RWPE2 (cell line): ENCODE results near the gene RESP18.
A peak's percentile ranks its signal among the peaks of the same experiment; 100 is the strongest.
"Not testable (repeated sequence)": the region's sequence is repeated elsewhere in the genome, so short reads cannot be mapped to it uniquely, and the experiment has no call there.

Experiments used
- ATAC-seq: fragments of 200-7000 bp; cut with Tn5 transposase; 3 replicates; pipeline ENCODE4 v1.9.1; 2021; ENCODE audit warnings: low read depth
- DNase-seq: peaks from one replicate; pipeline ENCODE4 v3.0.0-alpha.2; 2020; ENCODE audit warnings: low spot score
- H3K27ac ChIP-seq: fragments of 450-650 bp; 2 replicates; pipeline ENCODE4 v1.5.1; 2017; ENCODE audit warnings: mild to moderate bottlenecking; ENCODE audit not compliant: poor library complexity, severe bottlenecking
- H3K27me3 ChIP-seq: fragments of 250-450 bp; sonication (Bioruptor Pico); 2 replicates; pipeline ENCODE4 v1.5.1; 2021; ENCODE audit warnings: mild to moderate bottlenecking, moderate library complexity; ENCODE audit not compliant: insufficient read depth, poor library complexity, severe bottlenecking
- H3K36me3 ChIP-seq: fragments of 250-450 bp; sonication (Bioruptor Pico); 2 replicates; pipeline ENCODE4 v1.5.1; 2020; ENCODE audit warnings: low read depth, mild to moderate bottlenecking, moderate library complexity
- H3K4me1 ChIP-seq: fragments of 250-450 bp; sonication (Bioruptor Pico); 2 replicates; pipeline ENCODE4 v1.5.1; 2021; ENCODE audit warnings: mild to moderate bottlenecking, moderate library complexity; ENCODE audit not compliant: insufficient read depth, poor library complexity, severe bottlenecking
- H3K4me3 ChIP-seq: fragments of 250-450 bp; sonication (Bioruptor Pico); 2 replicates; pipeline ENCODE4 v1.5.1; 2021; ENCODE audit warnings: mild to moderate bottlenecking, moderate library complexity; ENCODE audit not compliant: severe bottlenecking
- H3K9me3 ChIP-seq: fragments of 250-450 bp; sonication (Bioruptor Pico); 2 replicates; pipeline ENCODE4 v1.5.1; 2021; ENCODE audit warnings: mild to moderate bottlenecking, moderate library complexity; ENCODE audit not compliant: severe bottlenecking
- TF ChIP-seq, protein P1 (sequence below): fragments of 450-650 bp; IDR thresholded peaks from one replicate; pipeline ENCODE4 v1.5.1; 2017; ENCODE audit warnings: mild to moderate bottlenecking, moderate library complexity; ENCODE audit not compliant: poor library complexity, severe bottlenecking

Gene RESP18

DNA sequence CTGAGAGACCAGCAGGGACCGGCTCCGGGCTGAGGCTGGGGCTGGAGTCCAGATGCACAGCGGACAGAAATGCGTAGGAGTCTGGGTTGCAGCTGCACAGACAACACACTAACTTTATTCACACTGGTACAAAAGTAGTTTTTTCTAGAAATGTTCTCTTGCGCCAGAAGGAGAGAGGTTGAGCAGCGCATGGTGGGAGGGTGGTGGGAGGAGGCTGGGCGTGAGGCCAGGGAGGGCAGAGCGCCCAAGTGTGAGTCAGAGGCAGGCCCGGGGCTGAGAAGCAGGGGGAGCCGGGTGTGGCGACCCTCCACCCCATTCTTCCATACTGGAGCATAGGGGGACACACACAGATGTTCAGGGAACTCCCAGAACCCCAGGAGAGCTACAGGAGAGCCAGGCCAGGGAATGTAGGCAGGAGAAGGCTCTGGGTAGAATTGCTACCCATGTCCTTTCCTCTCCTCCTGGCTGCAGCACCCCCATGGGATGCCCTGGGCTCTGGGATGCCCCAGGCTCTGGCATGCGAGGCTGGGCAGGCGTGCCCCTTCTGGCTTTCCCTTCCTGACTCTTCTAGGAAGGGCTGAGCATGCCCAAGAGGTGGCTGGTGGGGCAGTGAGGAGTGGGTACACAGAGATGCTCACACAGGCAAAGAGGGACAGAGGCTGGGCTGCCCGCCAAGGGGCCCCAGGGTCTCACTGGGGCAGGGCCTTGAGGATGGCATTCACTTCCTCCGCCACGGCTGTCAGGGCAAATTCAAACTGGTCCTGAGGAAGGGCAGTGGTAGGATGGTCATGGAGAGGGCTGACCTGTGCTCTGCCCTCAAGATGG is 42.8 kb downstream of the RESP18 start:
- DNase-seq (peak; percentile 81), ATAC-seq (peak; percentile 53)
- Histone ChIP-seq H3K36me3 (peaks cover 8% of the 10 kb centered on the region), H3K9me3 (no peaks in the 10 kb centered on the region), H3K27ac (peak overlapping the region; percentile 79), H3K4me3 (no peak overlapping the region), H3K27me3 (no peaks in the 10 kb centered on the region), H3K4me1 (peaks cover 27% of the 10 kb centered on the region)
- TF ChIP-seq, protein P1, sequence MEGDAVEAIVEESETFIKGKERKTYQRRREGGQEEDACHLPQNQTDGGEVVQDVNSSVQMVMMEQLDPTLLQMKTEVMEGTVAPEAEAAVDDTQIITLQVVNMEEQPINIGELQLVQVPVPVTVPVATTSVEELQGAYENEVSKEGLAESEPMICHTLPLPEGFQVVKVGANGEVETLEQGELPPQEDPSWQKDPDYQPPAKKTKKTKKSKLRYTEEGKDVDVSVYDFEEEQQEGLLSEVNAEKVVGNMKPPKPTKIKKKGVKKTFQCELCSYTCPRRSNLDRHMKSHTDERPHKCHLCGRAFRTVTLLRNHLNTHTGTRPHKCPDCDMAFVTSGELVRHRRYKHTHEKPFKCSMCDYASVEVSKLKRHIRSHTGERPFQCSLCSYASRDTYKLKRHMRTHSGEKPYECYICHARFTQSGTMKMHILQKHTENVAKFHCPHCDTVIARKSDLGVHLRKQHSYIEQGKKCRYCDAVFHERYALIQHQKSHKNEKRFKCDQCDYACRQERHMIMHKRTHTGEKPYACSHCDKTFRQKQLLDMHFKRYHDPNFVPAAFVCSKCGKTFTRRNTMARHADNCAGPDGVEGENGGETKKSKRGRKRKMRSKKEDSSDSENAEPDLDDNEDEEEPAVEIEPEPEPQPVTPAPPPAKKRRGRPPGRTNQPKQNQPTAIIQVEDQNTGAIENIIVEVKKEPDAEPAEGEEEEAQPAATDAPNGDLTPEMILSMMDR, result no peak

DNA sequence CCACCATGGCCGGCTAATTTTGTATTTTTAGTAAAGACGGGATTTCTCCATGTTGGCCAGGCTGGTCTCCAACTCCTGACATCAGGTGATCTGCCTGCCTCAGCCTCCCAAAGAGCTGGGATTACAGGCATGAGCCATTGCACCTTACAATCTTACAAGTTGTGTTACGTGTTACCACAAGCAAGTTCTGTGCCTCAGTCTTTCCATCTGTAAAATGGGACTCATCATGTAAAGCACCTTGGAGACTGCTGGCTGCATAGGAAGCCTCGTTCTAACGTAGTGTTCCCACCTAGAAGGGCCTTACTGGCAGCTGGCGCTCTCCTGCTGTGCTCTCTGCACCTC is 43.4 kb downstream of the RESP18 start:
- peaks cover 27% of the 10 kb centered on the region for H3K4me1 ChIP-seq
- DNase-seq, result no peak
- TF ChIP-seq, protein P1, result no peak
- H3K27me3 ChIP-seq, result no peaks in the 10 kb centered on the region
- no peaks in the 10 kb centered on the region for H3K9me3 ChIP-seq
- ATAC-seq, result no peak
- peak overlapping the region; percentile 79 for H3K27ac ChIP-seq
- H3K4me3 ChIP-seq, result no peak overlapping the region
- H3K36me3 ChIP-seq, result peaks cover 13% of the 10 kb centered on the region

DNA sequence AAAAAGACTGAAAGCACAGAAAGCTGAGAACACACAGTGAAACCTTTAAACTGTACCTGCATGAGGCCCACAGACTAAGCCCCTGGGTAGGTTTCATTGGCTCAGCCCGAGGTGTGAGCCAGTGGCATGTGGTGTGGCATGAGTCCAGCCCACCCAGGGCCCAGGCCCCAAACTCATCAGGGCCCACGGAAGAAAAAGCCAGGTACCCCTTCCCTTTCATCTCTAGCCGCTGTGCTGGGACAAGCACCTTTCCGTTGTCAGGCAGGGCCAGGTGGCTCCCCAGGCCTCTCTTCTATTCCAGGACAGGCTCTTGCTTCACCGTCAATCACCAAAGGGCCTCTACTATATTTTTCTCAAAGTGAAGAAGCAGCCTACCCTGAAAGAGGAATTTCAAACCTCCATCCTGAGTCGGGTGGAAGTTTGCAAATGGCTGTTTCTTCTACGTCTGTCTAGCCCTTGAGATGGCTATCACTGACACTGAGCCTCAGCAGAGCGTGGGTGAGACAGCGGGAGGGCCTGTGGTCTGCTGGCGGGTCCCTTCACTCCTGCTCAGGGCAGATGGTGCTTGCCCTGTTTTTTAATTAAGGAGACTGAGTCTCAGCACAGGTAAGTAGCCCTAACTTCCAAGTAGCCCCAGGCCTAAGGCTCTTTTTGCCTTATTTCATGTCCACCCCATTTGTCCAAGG is 44.8 kb downstream of the RESP18 start:
- ATAC-seq, result no peak
- H3K4me3 ChIP-seq, result no peak overlapping the region
- peak overlapping the region; percentile 79 for H3K27ac ChIP-seq
- no peaks in the 10 kb centered on the region for H3K27me3 ChIP-seq
- DNase-seq, result no peak
- H3K4me1 ChIP-seq, result peaks cover 27% of the 10 kb centered on the region
- TF ChIP-seq, protein P1, result no peak
- H3K9me3 ChIP-seq, result no peaks in the 10 kb centered on the region
- H3K36me3 ChIP-seq, result peaks cover 13% of the 10 kb centered on the region

DNA sequence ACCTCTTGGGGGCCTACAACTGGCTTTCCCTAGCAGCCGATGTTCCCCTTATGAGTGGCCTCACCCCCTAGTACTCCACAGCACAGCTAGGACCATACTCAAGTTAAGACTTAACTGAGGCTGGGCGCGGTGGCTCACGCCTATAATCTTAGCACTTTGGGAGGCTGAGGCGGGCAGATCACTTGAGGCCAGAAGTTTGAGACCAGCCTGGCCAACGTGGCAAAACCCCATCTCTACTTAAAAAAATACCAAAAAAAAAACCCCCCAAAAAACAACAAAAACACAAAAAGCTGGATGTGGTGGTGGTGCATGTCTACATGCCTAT is 45.5 kb downstream of the RESP18 start:
- H3K4me3 ChIP-seq, H3K27me3 ChIP-seq, DNase-seq, ATAC-seq, H3K9me3 ChIP-seq: not testable (repeated sequence)
- Histone ChIP-seq H3K4me1 (peaks cover 27% of the 10 kb centered on the region), H3K36me3 (peaks cover 17% of the 10 kb centered on the region), H3K27ac (peak overlapping the region; percentile 79)

DNA sequence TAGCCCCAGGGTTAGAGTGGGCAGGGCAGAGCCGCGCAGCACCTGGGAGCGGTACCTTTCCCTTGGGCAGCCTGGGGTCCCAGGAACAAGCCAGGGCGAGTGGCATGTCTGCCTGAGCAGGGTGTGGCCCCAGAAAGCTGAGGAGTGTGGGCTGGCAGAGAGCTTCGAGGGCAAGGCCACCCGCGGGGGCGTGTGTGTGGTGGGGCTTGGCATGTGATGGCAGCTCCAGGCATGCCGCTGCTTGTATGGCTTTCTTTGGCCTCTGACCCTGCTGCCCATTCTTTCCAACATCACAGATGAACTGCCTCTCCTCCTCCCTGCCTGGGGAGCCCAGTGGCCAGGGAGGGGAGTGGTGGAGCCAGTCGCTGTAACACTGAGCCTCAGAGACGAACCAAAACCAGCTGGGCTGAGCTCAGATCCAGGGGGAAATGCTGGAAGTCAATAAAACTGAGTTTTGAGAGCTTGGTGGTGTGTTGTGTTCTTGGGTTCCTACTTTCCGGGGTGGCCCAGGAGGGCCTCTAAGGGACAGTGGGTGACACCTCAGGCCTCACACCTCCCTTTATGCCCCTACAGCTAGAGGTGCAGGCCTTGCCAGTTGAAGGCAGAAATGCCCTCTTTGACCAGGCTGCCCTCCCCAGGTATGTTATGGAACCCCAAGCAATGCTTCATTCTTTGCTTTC is 46.0 kb downstream of the RESP18 start:
- Histone ChIP-seq H3K27me3 (no peaks in the 10 kb centered on the region), H3K4me1 (peaks cover 27% of the 10 kb centered on the region), H3K36me3 (peaks cover 22% of the 10 kb centered on the region), H3K27ac (peak overlapping the region; percentile 79), H3K9me3 (no peaks in the 10 kb centered on the region), H3K4me3 (no peak overlapping the region)
- ATAC-seq, result peak; percentile 66
- peak; percentile 93 for DNase-seq
- TF ChIP-seq, protein P1, result peak; percentile 16
